Renal pelvis (tissue), 4 donors: ENCODE data around the gene RNF169. TPM values are rescaled to one million over a fixed set of nuclear protein-coding genes. Genes with fewer than 3 reads are reported as not detected.
A peak's percentile ranks its signal among the peaks of the same experiment; 100 is the strongest.
"Not testable (repeated sequence)": the region's sequence is repeated elsewhere in the genome, so short reads cannot be mapped to it uniquely, and the experiment has no call there.

Experiments used
- DNase-seq: peaks from one replicate; pipeline ENCODE4 v3.0.0-alpha.2; 2013
- polyA plus RNA-seq, 3 donors: library from polyadenylated mRNA; unstranded; fragments of 120-200 nt; gene quantifications; one replicate each; pipeline ENCODE4 v1.2.1, GENCODE V29; 2013; ENCODE audit not compliant: insufficient read length in 3 of 3

RNF169 gene
- polyA plus RNA-seq, 3 donors: 16.2 to 19.0 (median 18.8) TPM

GRCh38 chr11:74723511-74723910, 25.1 kb upstream of the RNF169 start:
- DNase-seq: no peak

GRCh38 chr11:74725701-74726100, 22.9 kb upstream of the RNF169 start:
- no peak for DNase-seq

- DNase-seq: peak; percentile 73
Observed at GRCh38 chr11:74726547-74727182, 22.0 kb upstream of the RNF169 start.

DNA sequence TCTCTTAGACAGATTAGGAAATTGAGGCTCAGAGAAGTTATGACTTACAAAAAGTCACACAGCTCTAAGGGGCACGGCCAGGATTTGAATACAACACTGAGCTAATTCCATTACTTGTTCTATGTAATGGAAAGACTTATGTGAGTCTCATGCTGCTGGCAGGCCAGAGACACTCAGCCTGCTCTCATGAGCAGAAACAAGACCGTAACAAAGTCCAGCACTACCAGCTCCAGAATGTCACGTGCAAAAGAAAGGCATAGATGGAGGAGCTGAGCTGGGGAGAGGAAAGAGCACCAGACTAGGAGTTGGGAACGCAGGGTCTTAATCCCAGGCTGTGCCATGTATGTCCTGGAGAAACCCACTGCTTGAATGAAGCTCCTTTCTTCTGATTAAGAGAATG, 19.3 kb upstream of the RNF169 start:
- no peak for DNase-seq

GRCh38 chr11:74730571-74731260, 17.9 kb upstream of the RNF169 start:
- DNase-seq: no peak

DNA sequence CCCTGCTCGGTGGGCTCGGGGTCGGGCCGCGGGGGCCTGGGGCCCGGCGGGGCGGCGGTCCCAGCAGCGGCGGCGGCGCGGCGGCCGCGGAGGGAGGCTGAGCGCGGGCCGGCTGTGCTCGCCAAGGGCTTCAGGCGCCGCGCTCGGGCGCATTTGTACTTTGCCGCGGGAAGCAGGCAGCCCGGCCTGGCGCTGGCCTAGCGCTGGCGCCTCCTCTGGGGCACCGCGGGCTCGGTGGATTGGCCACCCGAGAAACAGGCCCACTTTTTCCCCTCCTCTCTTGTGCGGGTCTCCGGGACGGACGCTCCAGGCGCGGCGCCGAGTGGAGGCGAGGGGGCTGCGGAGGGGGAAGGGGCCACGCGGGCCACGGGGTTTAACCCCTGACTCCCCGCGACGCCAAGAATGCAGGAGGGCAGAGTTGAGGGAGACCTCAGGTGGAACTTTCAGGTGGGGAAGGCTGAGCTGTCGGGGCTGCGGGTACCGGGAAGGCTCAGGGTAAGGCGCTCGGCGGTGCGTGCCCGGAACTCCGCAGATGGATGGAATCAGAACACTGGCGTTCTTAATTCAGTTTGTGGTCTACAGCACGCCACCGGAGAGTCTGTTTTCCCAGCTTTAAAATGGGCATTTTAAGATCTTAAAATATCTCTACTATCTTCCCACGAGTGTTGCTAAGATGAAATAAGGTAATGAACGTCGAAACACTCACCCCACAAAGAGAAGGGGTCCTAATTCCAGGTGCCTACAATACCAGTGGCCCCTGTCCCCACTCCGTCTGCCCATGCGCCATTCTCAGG, 17.2 kb upstream of the RNF169 start, which contains the start of gene CHRDL2:
TSS of gene CHRDL2 (minus strand) at position 126 of the 794 bp plus-strand sequence. CDS start 538 bp downstream, outside the sequence.
- DNase-seq: no peak

DNA sequence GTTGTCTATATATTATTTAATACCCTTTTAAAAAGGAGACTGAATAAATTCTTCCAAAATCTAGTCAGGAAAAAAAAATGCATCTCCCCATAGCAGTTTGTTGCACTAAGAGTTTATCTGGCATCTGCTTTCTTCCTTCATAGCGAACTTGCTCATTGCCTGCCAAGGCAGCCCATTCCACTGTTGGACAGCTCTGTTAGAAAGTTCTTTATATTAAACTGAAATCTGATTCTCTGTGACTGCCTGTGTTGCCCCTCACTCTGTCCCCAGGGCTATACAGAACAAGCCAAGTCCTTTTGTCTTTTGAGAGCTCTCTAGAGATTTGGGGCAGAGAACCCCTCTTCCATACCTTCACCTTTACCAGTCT, 14.1 kb upstream of the RNF169 start:
- no peak for DNase-seq

DNA sequence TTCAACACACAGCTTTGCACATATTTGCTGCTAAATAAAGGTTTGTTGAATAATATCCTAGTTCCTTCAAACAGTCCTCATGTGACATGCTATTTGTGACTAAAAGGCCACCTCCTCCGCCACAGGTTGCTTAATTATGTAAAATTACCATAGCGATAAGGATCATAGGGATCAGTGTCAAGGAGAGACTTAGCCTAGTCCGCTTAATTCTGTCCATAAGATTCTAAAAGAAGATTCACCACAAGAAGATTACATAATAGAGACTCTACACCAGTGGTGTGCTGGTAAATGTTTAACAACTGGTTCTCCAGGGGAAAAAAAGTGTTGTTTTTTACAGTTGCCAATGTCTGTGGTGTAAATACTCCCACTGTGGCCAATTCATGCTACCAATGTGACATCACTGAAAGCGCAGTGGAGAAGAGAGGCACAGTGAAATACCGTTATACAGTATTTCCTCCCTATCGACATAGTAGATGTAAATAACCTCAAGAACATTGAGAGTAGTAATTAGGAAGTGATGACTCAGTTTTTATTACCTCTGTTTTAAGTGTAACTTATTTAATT, 13.2 kb upstream of the RNF169 start:
- no peak for DNase-seq

DNA sequence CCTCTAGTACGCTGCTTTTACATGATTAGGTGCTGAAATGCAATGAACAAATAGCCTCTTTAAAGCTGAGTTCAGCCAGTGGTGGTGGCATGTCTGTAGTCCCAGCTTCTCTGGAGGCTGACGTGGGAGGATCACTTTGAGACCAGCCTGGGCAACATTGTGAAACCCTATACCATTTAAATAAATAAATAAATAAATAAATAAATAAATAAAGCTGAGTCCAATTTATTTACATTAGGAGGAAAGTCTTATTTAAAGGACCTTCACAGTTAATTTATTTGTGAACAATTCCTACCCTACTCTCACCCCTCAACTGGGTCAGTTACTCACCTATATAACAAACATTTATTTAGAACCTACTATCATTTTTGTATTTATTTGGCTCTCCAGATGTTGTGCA, 12.6 kb upstream of the RNF169 start:
- DNase-seq: no peak

DNA sequence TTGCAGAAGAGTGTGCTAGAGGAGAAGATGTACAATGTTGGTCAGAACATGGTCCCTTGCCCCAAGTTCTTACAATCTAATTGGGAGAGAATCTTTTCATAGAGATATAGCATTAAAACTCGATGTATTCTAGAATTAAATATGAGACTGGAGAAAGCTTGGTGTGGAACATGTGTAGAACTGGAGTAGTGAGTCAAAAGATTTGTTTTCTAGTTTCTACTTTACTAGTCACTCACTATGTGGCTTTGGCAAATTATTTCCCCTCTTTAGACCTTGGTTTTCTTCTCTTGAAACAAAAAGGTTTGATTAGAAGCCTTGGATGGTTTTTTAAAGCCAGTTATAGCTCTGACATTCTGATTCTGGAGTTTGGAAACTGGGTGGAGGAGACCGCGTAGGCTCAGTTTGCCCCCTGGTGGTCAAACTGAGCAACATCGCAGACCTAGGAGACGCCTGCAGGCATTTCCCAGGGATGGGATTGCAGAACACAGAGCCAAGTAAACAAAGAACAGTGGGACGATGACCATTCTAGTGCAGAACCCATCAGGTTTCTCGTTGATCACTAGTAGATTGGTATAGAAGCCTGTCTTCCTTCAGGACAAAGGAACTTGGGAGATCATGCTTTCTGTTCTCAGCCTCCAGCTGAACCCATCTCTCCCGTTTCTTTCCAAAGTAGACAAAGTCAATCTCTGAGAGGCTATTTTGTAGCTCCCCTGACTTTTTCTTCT, 8.9 kb upstream of the RNF169 start:
- peak; percentile 43 for DNase-seq

GRCh38 chr11:74742070-74742469, 6.6 kb upstream of the RNF169 start:
- no peak for DNase-seq

DNA sequence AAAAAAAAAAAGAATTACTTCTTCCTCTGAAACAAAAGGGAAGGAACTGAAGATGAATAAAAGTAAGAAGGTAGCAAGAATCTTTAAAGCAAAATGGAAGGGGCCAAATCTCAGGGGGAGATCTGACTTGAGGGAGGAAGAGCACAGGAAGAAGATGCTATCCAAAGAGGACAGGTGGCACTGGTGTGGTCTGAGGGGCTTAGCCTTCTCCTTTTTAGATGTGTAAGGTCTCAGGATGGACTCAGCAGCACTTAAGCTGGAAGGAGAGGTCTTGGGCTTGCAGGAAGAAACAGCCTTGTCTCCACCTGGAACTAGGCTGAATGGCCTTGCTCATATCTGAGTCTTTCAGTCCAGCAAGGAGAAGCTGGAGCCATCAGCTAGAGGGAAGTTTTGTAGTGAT, 5.0 kb upstream of the RNF169 start:
- no peak for DNase-seq

DNA sequence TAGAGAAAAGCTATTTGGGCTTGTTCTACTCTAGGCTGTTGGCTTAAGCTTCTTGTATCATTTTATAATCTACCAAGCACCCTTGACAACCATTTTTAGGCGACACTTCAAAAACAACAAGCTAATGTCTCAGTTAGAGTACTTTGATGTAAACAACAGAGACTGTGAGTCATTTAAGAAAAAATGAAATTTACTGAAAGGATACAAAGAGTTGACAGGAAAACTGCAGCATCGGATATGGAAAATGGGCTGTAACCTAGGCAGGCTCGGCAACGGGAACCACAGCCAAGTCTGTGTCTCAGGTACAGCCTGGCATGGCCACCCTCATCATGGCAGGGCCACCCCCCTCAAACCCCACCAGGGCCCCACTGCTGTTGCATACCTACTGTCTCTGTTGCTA, 4.4 kb upstream of the RNF169 start:
- no peak for DNase-seq

GRCh38 chr11:74746868-74747267, 1.8 kb upstream of the RNF169 start:
- DNase-seq: no peak

- peak; percentile 48 for DNase-seq
Observed at GRCh38 chr11:74749127-74749964, 697 bp downstream of the RNF169 start.

GRCh38 chr11:74749965-74750296, 1.3 kb downstream of the RNF169 start:
- no peak for DNase-seq

- not testable (repeated sequence) for DNase-seq
Observed at GRCh38 chr11:74750598-74750997, 1.9 kb downstream of the RNF169 start.

GRCh38 chr11:74751303-74751702, 2.7 kb downstream of the RNF169 start:
- no peak for DNase-seq

DNA sequence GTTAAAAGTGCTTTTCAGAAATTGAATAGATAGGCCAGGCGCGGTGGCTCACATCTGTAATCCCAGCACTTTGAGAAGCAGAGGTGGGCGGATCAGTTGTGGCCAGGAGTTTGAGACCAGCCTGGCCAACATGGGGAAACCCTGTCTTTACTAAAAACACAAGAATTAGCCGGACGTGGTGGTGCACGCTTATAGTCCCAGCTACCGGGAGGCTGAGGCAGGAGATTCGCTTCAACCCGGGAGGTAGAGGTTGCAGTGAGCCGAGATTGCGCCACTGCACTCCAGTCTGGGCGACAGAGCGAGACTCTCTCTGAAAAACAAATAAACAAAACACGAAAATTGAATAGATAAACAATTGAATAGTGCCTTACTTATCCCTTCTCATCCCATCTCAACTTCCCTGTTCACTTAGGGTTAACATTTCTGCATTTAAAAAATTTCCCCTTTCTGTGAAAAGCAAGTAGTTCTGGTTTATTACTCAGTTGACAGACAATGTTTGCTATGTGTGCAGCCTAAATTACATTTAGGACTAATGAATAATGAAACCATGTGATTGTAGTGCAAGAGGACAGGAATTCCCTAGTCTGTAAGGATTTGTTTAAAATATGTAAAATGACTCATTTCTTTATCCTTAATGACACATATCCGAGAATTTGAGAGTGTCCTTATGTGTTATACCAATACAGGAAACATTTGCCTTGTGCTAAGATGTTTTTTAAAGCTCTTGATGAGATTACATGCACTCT, 6.0 kb downstream of the RNF169 start:
- no peak for DNase-seq

GRCh38 chr11:74755395-74755995, 6.8 kb downstream of the RNF169 start:
- no peak for DNase-seq
